T47D (cell line): ENCODE results near the gene PPP1R13L.
"Not testable (repeated sequence)": the region's sequence is repeated elsewhere in the genome, so short reads cannot be mapped to it uniquely, and the experiment has no call there.

Experiments
- DNase-seq, 2 experiments: peaks; one replicate each; pipeline versions ENCODE4 v3.0.0 to v3.0.0-alpha.2; 2011 to 2012; ENCODE audit warnings: low read depth in 1 of 2, low spot score in 1 of 2
- JUND ChIP-seq: IDR thresholded peaks from 2 replicates; pipeline ENCODE4 v1.6.1; 2012; ENCODE audit warnings: low read depth
- in situ Hi-C: cut with HindIII; loops from 2 replicates; pipeline ENCODE4 v1.10.0; 2016; ENCODE audit warnings: low sequenced_read_pairs, low pct_unique_long_range_greater_than_20kb

PPP1R13L gene

DNA sequence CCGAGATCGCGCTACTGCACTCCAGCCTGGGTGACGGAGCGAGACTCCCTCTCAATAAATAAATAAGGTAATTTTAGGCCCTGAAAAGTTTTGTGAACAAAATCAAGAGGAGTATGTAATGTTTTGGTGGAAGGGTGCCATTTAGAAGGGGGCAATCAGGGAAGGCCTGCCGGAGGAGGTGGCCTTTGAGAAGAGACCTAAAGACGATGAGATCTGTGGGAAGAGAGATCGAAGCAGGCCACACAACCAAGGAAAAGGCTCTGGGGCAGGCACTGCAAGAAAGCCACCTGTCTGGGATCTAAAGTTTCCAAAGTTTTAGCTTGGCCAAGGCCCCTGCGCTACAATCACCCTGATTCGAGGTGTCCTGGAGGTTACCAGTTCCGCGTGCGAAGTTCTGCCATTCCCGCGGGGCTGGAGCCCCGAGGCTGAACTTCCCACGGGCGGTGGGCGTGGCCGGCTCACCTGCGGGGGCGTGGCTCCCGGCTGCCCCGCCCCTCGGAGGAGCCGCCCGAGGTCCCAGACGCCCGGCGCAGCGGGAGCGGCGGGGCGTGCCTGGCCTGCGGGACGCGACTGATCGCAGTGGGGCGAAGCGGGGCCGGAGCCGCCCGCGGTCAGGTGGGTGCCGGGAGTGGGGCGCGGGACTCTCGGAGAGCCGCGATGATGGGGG, 64.5 kb downstream of the PPP1R13L start, which contains the start of gene KLC3:
Gene KLC3, plus strand, starts transcription at position 519 of the 667 bp plus-strand sequence. CDS start 4,792 bp downstream, outside the sequence.
- DNase-seq, result peak; percentile 58 to 65
- in situ Hi-C loops, result no loop called here
- TF ChIP-seq JUND, result no peak

- in situ Hi-C loops, result no loop called here
- TF ChIP-seq JUND, result no peak
- DNase-seq, result no peak
These were observed 65.2 kb downstream of the PPP1R13L start for GRCh38 chr19:45339629-45340028.

DNA sequence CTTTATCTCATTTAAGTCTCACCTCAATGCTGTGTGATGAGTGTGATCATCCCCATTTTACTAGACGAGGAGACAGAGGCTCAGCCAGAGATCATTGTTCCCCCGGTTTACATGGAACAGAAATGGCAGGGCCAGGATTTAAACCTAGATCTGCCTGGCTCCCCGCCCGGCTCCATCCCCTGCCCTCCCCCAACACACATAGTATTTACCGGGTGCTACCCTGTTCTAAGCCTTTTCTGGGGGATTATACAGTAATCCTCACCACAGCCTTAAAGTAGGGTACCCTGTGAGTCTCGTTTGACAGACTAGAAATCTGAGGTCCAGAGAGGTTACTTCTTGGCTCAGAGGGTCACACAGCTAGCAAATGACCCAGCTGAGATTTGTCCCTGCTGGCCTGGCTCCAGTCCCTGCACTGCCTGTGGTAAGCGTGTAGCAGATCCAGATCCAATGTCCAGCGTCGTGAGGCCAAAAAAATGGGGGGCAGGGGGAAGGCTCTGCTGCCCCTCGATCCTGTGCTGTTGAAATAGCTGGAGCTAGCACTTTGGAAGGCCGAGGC, 68.1 kb downstream of the PPP1R13L start:
- in situ Hi-C loops, result no loop called here

GRCh38 chr19:45334881-45335280, 70.0 kb downstream of the PPP1R13L start:
- in situ Hi-C loops, result not testable (repeated sequence)

More for the DNA sequence above, 68.1 kb downstream of the PPP1R13L start:
- DNase-seq, result no peak
- no peak for TF ChIP-seq JUND

GRCh38 chr19:45333609-45334303, 71.1 kb downstream of the PPP1R13L start:
- in situ Hi-C loops, result no loop called here
- no peak for DNase-seq
- TF ChIP-seq JUND, result no peak

More at GRCh38 chr19:45334881-45335280, 70.0 kb downstream of the PPP1R13L start:
- not testable (repeated sequence) for DNase-seq

GRCh38 chr19:45331411-45331810, 73.5 kb downstream of the PPP1R13L start:
- no peak for TF ChIP-seq JUND
- peak in 1 of 2 experiments; percentile 36 for DNase-seq
- in situ Hi-C loops, result no loop called here
